Breast epithelium (tissue), 4 donors: Measurements from ENCODE around the gene FBXO22. TPM values are rescaled to one million over a fixed set of nuclear protein-coding genes. Genes with fewer than 3 reads are reported as not detected.
A peak's percentile ranks its signal among the peaks of the same experiment; 100 is the strongest.

Source experiments
- DNase-seq, 2 donors: peaks; one replicate each; pipeline ENCODE4 v3.0.0-alpha.2; 2019; ENCODE audit warnings: low spot score in 2 of 2
- H3K27ac ChIP-seq, 2 donors: fragments of 200-600 bp; sonication (generic) in 1 of 2; one replicate each; pipeline ENCODE4 v1.5.1; 2016 to 2019; ENCODE audit warnings: mild to moderate bottlenecking in 1 of 2
- H3K27me3 ChIP-seq, 2 donors: fragments of 200-600 bp; sonication (generic) in 1 of 2; one replicate each; pipeline versions ENCODE4 v1.5.1 to v1.6.0; 2017 to 2019; ENCODE audit warnings: control low read depth in 1 of 2, mild to moderate bottlenecking in 1 of 2
- H3K36me3 ChIP-seq: fragments of 200-600 bp; one replicate; pipeline ENCODE4 v1.5.1; 2019
- H3K4me1 ChIP-seq, 2 donors: fragments of 200-600 bp; sonication (generic); one replicate each; pipeline ENCODE4 v1.5.1; 2016 to 2019; ENCODE audit warnings: control low read depth in 1 of 2
- H3K4me3 ChIP-seq, 3 donors: fragments of 200-600 bp; sonication (generic); 1 replicate in 2 of 3; 2 replicates in 1 of 3; pipeline ENCODE4 v1.5.1; 2016 to 2019; ENCODE audit warnings: mild to moderate bottlenecking in 3 of 3, moderate library complexity in 2 of 3
- H3K9me3 ChIP-seq, 2 donors: fragments of 200-600 bp; sonication (generic) in 1 of 2; one replicate each; pipeline ENCODE4 v1.5.1; 2016 to 2019; ENCODE audit warnings: control low read depth in 1 of 2
- POLR2A ChIP-seq: fragments of 450-650 bp; IDR thresholded peaks from one replicate; pipeline ENCODE4 v1.6.1; 2016; ENCODE audit warnings: antibody characterized with exemption, mild to moderate bottlenecking, moderate library complexity
- POLR2AphosphoS5 ChIP-seq, 3 donors: sonication (generic); formaldehyde crosslinking; IDR thresholded peaks; one replicate each; pipeline ENCODE4 v1.6.1; 2017; ENCODE audit warnings: antibody characterized with exemption in 3 of 3
- intact Hi-C: fragments of 100-400 bp; cut with DNase I; formaldehyde crosslinking; loops from one replicate; pipeline ENCODE4 v1.15.1; 2023; ENCODE audit warnings: low total_unique reads
- total RNA-seq, 3 donors: library from RNA; depleted of rRNA; stranded (reverse); fragments of >200 nt; gene quantifications; one replicate each; pipeline ENCODE4 v1.1.0, GENCODE V29; 2016
- TF ChIP-seq, protein P1 (sequence below), 3 donors: fragments of 450-650 bp; IDR thresholded peaks; one replicate each; pipeline ENCODE4 v1.5.1; 2016 to 2017; ENCODE audit warnings: antibody characterized with exemption in 3 of 3, mild to moderate bottlenecking in 3 of 3, moderate library complexity in 3 of 3

FBXO22 gene
- total RNA-seq, 3 donors from 2014 or later = 12.8 to 25.3 (median 24.6) TPM

DNA sequence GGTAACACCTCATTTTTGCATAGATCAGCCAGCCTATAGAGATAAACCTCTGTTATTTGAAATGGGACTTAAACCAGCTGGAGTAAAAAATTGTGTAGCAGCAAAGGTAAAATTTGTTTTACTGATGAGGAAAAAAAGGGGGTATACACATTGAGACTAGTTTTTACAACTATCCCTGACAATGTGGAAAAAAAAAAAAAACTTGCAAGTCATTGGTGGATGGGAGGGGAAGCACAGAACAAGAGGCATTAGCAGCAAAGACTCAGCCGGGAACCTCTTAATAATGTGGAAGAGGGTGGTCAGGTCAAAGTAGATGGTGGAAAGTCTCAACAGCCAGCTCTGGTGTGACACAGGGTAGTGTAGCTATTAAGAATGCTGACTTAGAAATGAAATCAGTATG is 14.5 kb downstream of the FBXO22 start:
- no peaks in the 10 kb centered on the region for H3K9me3 ChIP-seq
- TF ChIP-seq POLR2AphosphoS5 (IDR thresholded peaks at IDR 0.05) = no peak
- TF ChIP-seq POLR2A = no peak
- TF ChIP-seq, protein P1, sequence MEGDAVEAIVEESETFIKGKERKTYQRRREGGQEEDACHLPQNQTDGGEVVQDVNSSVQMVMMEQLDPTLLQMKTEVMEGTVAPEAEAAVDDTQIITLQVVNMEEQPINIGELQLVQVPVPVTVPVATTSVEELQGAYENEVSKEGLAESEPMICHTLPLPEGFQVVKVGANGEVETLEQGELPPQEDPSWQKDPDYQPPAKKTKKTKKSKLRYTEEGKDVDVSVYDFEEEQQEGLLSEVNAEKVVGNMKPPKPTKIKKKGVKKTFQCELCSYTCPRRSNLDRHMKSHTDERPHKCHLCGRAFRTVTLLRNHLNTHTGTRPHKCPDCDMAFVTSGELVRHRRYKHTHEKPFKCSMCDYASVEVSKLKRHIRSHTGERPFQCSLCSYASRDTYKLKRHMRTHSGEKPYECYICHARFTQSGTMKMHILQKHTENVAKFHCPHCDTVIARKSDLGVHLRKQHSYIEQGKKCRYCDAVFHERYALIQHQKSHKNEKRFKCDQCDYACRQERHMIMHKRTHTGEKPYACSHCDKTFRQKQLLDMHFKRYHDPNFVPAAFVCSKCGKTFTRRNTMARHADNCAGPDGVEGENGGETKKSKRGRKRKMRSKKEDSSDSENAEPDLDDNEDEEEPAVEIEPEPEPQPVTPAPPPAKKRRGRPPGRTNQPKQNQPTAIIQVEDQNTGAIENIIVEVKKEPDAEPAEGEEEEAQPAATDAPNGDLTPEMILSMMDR (IDR thresholded peaks at IDR 0.05) = no peak
- no peaks in the 10 kb centered on the region for H3K36me3 ChIP-seq
- no peaks in the 10 kb centered on the region for H3K4me1 ChIP-seq
- H3K27ac ChIP-seq = no peak overlapping the region
- DNase-seq = no peak
- H3K27me3 ChIP-seq = no peaks in the 10 kb centered on the region
- H3K4me3 ChIP-seq = no peak overlapping the region
- intact Hi-C loops = no loop called here

DNA sequence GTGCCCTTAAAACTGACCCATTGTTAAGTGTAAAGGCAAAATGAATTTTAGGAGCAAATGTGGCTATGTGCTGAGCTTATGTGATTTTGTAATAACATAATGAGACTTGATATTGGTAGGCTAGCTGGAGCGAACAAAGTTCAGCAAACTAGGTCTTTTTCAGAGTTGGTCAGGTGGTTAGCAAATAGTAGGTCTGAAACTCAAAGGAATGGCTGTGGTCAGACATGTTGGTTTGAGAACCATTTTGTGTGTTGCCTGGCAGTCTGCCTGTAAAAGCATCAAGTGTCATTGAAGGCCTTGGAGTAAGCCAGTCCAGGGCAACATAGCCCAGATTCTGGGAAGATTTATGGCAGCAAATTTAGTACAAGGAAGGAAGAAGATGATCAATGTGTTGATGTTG is 16.4 kb downstream of the FBXO22 start:
- intact Hi-C loops = no loop called here
- DNase-seq = no peak
- Histone ChIP-seq H3K9me3 (no peaks in the 10 kb centered on the region), H3K4me1 (no peaks in the 10 kb centered on the region), H3K27ac (no peak overlapping the region), H3K4me3 (no peak overlapping the region), H3K27me3 (no peaks in the 10 kb centered on the region), H3K36me3 (no peaks in the 10 kb centered on the region)
- TF ChIP-seq POLR2AphosphoS5 (IDR thresholded peaks at IDR 0.05) (no peak), POLR2A (no peak)
- TF ChIP-seq, protein P1 (IDR thresholded peaks at IDR 0.05) = no peak

DNA sequence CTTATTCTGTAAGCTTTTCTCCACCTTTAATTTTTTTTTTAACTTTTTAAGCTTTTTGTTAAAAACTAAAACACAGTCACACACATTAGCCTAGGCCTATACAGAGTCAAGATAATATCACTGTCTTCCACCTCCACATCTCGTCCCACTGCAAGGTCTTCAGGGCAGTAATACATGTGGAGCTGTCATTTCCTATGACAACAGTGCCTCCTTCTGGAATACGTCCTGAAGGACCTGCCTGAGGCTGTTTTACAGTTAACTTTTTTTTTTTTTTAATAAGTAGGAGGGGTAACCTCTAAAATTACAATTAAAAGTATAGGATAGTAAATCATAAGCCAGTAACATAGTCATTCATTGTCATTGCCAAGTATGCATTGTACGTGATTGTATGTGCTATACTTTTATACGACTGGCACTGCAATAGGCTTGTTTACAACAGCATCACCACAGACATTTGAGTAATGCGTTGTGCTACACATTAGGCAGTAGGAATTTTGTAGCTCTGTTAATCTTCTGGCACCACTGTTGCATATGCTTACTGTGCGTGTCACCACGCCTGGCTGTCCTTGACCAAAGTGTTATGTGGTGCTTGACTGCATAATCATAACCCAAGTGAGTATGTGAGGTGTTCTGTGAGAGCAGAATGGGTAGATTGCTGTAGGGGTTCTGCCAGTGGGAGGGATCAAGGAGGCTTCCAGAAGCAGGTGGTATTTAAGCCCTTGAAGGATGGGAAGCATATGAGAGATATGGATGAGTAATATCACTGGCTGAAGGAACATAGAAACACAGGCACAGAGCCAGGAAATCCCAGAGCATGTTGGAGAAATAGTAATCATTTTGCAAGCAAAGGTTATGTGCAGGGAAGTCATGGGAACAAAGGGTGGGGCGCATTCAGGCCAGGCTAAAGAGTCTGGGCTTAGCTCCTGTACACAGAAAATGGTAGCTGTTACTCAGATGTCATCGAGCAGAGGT is 18.3 kb downstream of the FBXO22 start:
- intact Hi-C loops = no loop called here
- Histone ChIP-seq H3K4me3 (no peak overlapping the region), H3K4me1 (no peaks in the 10 kb centered on the region), H3K36me3 (no peaks in the 10 kb centered on the region), H3K9me3 (no peaks in the 10 kb centered on the region), H3K27ac (no peak overlapping the region), H3K27me3 (no peaks in the 10 kb centered on the region)
- TF ChIP-seq, protein P1 (IDR thresholded peaks at IDR 0.05) = peak in 1 of 3 donors; percentile 23
- no peak for TF ChIP-seq POLR2AphosphoS5 (IDR thresholded peaks at IDR 0.05)
- TF ChIP-seq POLR2A = no peak
- DNase-seq = no peak

DNA sequence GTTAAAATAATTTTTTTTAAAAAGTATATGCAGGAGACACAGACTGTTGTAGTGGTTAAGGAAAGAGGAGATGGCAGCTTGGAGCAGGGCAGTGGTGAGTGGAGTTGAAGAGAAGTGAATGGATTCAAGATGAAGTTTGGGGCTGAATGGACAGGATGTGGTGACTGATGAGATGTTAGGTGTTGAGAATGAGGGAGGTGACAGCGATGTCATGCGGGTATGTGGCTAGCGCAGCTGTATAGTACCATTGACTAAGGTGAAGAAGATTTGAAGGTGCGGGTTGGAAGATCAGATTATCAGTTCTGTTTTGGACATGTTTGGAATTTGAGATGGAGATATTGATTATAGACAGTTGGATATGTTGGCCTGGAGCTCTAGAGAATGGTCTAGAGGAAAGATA is 20.1 kb downstream of the FBXO22 start:
- Histone ChIP-seq H3K27ac (no peak overlapping the region), H3K9me3 (no peaks in the 10 kb centered on the region), H3K4me3 (no peak overlapping the region), H3K27me3 (no peaks in the 10 kb centered on the region), H3K36me3 (no peaks in the 10 kb centered on the region), H3K4me1 (no peaks in the 10 kb centered on the region)
- intact Hi-C loops = no loop called here
- no peak for DNase-seq
- TF ChIP-seq POLR2AphosphoS5 (IDR thresholded peaks at IDR 0.05) (no peak), POLR2A (no peak)
- TF ChIP-seq, protein P1 (IDR thresholded peaks at IDR 0.05) = no peak

DNA sequence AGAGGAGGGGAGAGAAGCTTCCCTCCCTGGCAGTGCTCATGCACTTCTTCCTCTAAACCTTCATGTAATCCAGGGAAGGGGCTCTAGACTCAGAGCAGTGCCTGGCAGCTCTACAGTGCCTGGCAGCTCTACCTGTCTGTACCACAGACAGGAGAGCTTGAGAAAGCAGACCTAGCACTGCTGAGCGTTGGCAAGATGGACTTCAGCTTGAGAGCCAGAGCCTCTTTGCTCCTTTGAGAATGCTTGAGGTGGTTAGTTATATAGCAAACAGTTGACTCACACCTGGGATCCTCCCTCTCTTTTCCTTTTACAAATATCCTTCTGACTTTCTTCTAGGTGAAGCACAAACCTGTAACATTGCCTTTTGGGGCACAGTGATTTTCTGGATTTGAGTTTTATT is 20.9 kb downstream of the FBXO22 start:
- DNase-seq = no peak
- Histone ChIP-seq H3K27me3 (no peaks in the 10 kb centered on the region), H3K36me3 (no peaks in the 10 kb centered on the region), H3K9me3 (no peaks in the 10 kb centered on the region), H3K4me1 (no peaks in the 10 kb centered on the region), H3K27ac (no peak overlapping the region), H3K4me3 (no peak overlapping the region)
- TF ChIP-seq, protein P1 (IDR thresholded peaks at IDR 0.05) = no peak
- no peak for TF ChIP-seq POLR2AphosphoS5 (IDR thresholded peaks at IDR 0.05)
- TF ChIP-seq POLR2A = no peak
- intact Hi-C loops = no loop called here
